Activated B cell treated with CpG ODN at 0.5 μM for 24 hours (primary cell): Measurements from ENCODE around the gene HCFC1. TPM values are rescaled to one million over a fixed set of nuclear protein-coding genes. Genes with fewer than 3 reads are reported as not detected.
A peak's percentile ranks its signal among the peaks of the same experiment; 100 is the strongest.

Experiments used
- ATAC-seq: fragments of 200-7000 bp; cut with Tn5 transposase; one replicate; pipeline ENCODE4 v1.10.0; 2021; ENCODE audit warnings: low read depth, mild to moderate bottlenecking, moderate library complexity
- CTCF ChIA-PET: fragments of 350-600 bp; sonication (Branson Sonifier 250); formaldehyde crosslinking; loops from one replicate; lab custom pipeline; 2021; ENCODE audit warnings: antibody characterized with exemption; lab: Charles Lee
- POLR2A ChIA-PET: fragments of 350-600 bp; sonication (Branson Sonifier 250); formaldehyde crosslinking; loops from one replicate; lab custom pipeline; 2021; ENCODE audit warnings: antibody characterized with exemption; lab: Charles Lee
- DNase-seq: peaks from one replicate; pipeline ENCODE4 v3.0.0; 2022
- H3K27ac Mint-ChIP-seq: one replicate; pipeline ENCODE4 v1.8.0; 2020; ENCODE audit warnings: mixed read lengths
- H3K27me3 Mint-ChIP-seq: one replicate; pipeline ENCODE4 v1.8.0; 2021; ENCODE audit warnings: mixed read lengths
- H3K36me3 Mint-ChIP-seq: one replicate; pipeline ENCODE4 v1.8.0; 2021; ENCODE audit warnings: low read depth, mixed read lengths
- H3K4me1 Mint-ChIP-seq: one replicate; pipeline ENCODE4 v1.8.0; 2021; ENCODE audit warnings: mixed read lengths
- H3K4me3 Mint-ChIP-seq: one replicate; pipeline ENCODE4 v1.8.0; 2020; ENCODE audit warnings: mild to moderate bottlenecking, mixed read lengths
- H3K9me3 Mint-ChIP-seq: one replicate; pipeline ENCODE4 v1.8.0; 2020; ENCODE audit warnings: mixed read lengths
- intact Hi-C: fragments of 100-400 bp; cut with micrococcal nuclease; formaldehyde crosslinking; loops from one replicate; pipeline ENCODE4 v1.15.1; 2024
- total RNA-seq: library from RNA; stranded (reverse); gene quantifications from 2 replicates; pipeline ENCODE4 v1.2.3, GENCODE V29; 2022
- TF ChIP-seq, protein P1 (sequence below): fragments of 200-600 bp; IDR thresholded peaks from one replicate; pipeline ENCODE4 v1.8.0; 2022; ENCODE audit warnings: antibody characterized with exemption, mild to moderate bottlenecking

Gene HCFC1
- total RNA-seq, 1 donor from 2014 or later: 79.4 TPM

GRCh38 chrX:153974003-153974725, 2.5 kb upstream of the HCFC1 start:
- no peak for DNase-seq
- CTCF ChIA-PET: interaction anchor here (1.3 kb wide), 1 partner anchor 39 kb away, joined by 4 read pairs; no protein-coding TSS in a partner anchor
- ATAC-seq: no peak
- intact Hi-C loops: no loop called here
- no peaks in the 10 kb centered on the region for H3K27me3 Mint-ChIP-seq
- no peaks in the 10 kb centered on the region for H3K9me3 Mint-ChIP-seq
- TF ChIP-seq, protein P1, sequence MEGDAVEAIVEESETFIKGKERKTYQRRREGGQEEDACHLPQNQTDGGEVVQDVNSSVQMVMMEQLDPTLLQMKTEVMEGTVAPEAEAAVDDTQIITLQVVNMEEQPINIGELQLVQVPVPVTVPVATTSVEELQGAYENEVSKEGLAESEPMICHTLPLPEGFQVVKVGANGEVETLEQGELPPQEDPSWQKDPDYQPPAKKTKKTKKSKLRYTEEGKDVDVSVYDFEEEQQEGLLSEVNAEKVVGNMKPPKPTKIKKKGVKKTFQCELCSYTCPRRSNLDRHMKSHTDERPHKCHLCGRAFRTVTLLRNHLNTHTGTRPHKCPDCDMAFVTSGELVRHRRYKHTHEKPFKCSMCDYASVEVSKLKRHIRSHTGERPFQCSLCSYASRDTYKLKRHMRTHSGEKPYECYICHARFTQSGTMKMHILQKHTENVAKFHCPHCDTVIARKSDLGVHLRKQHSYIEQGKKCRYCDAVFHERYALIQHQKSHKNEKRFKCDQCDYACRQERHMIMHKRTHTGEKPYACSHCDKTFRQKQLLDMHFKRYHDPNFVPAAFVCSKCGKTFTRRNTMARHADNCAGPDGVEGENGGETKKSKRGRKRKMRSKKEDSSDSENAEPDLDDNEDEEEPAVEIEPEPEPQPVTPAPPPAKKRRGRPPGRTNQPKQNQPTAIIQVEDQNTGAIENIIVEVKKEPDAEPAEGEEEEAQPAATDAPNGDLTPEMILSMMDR: no peak
- H3K36me3 Mint-ChIP-seq: peaks cover 8% of the 10 kb centered on the region
- POLR2A ChIA-PET: interaction anchor here (0.8 to 4.6 kb wide), 6 partner anchors 11 to 397 kb away, joined by 3 to 36 read pairs (median 4); partner anchors contain the start of gene IRAK1
- peaks cover 21% of the 10 kb centered on the region for H3K4me1 Mint-ChIP-seq
- H3K27ac Mint-ChIP-seq: peak overlapping the region; percentile 77
- peak overlapping the region; percentile 87 for H3K4me3 Mint-ChIP-seq

- Mint-ChIP-seq H3K9me3 (no peaks in the 10 kb centered on the region), H3K27ac (peak overlapping the region; percentile 90), H3K36me3 (peaks cover 8% of the 10 kb centered on the region), H3K4me1 (peaks cover 28% of the 10 kb centered on the region), H3K4me3 (peak overlapping the region; percentile 87), H3K27me3 (no peaks in the 10 kb centered on the region)
- ATAC-seq (no peak), DNase-seq (no peak)
- TF ChIP-seq, protein P1: no peak
- ChIA-PET CTCF (interaction anchor here (1.3 kb wide), 1 partner anchor 39 kb away, joined by 4 read pairs; no protein-coding TSS in a partner anchor), POLR2A (interaction anchor here (0.8 to 8.1 kb wide), 7 partner anchors 12 to 398 kb away, joined by 3 to 114 read pairs (median 5); partner anchors contain the start of genes ARHGAP4 and IRAK1)
- intact Hi-C loops: loop anchor here (1.0 kb wide), 1 partner anchor 11 kb away; no protein-coding TSS in a partner anchor
Observed at GRCh38 chrX:153973127-153974002, 1.7 kb upstream of the HCFC1 start.

DNA sequence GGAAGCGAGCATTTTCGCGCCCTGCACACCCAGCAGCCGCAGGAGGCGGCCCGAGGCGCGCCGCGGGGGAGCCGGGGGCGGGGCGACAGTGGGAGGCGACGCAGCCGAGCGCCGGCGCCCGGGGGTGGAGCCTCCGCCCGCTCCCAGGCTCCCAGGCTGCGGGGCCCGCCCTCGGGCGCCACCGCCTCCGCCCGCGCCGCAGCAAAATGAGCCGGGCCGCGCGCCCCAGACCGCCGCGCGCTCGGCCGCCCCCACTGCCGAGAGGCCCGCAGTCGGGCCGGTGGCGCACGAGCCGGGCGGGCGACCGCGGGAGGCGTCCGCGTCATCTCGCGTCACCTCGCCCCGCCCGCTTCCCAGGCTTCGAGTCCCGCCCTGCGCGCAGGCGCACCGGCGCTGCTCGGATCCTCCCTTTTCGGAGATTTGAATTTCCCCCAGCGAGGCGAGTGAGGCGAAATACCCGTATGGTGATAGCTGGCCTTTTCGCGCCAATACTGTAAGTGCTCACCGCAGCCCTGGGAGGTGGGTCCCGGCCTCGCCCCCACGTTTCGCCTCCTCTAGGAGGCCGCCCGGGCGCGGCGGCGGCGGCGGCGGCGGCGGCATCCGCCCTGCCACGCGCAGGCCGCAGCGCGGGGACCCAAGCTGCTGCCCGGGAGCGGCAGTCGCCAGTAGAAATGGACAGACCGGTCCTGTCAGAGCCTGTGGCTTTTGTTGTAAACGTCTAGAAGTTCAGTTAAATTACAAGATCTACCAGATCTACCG, 929 bp upstream of the HCFC1 start, which contains the start of gene TMEM187:
TMEM187 (plus strand) TSS at position 387 of the 759 bp plus-strand sequence. CDS start 9,309 bp downstream, outside the sequence.
- ChIA-PET CTCF (interaction anchor here (1.9 kb wide), 1 partner anchor 25 kb away, joined by 6 read pairs; no protein-coding TSS in a partner anchor), POLR2A (interaction anchor here (0.9 to 8.1 kb wide), 9 partner anchors 9 to 406 kb away, joined by 3 to 114 read pairs (median 11); partner anchors contain the start of genes ARHGAP4, EMD, IRAK1 and NAA10)
- TF ChIP-seq, protein P1: no peak
- peaks cover 12% of the 10 kb centered on the region for H3K36me3 Mint-ChIP-seq
- no peaks in the 10 kb centered on the region for H3K9me3 Mint-ChIP-seq
- H3K27ac Mint-ChIP-seq: peak within 1 kb of the TSS; percentile 100
- intact Hi-C loops: loop anchor here (1.0 kb wide), 2 partner anchors 12 to 178 kb away; partner anchors contain the start of genes IDH3G and SSR4
- H3K4me3 Mint-ChIP-seq: peak within 1 kb of the TSS; percentile 100
- H3K4me1 Mint-ChIP-seq: peaks cover 36% of the 10 kb centered on the region
- DNase-seq (peak; percentile 75), ATAC-seq (peak; percentile 60)
- no peaks in the 10 kb centered on the region for H3K27me3 Mint-ChIP-seq

DNA sequence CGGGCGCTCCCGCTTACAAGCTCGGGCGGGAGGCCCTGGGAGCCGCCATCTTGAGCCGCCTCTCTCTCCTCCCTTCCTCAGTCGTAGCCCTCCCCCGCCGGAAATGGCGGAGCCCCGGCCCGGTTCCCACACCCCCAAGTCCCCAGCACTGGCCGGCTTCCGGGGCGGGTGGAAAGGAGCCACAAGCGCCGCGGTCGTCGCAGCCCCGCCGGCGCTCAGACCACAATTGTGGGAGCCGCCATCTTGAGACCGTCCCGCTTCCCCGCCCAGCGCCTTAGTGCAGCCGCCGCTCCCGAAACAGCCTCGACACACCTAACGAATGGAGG, 531 bp downstream of the HCFC1 start:
- ChIA-PET CTCF (interaction anchor here (1.5 to 1.9 kb wide), 2 partner anchors 24 to 42 kb away, joined by 5 to 6 read pairs; no protein-coding TSS in a partner anchor), POLR2A (interaction anchor here (0.7 to 8.1 kb wide), 22 partner anchors 10 to 1013 kb away, joined by 3 to 114 read pairs (median 4); partner anchors contain the start of genes ARHGAP4, EMD, IDH3G and IRAK1)
- H3K27ac Mint-ChIP-seq: peak overlapping the region; percentile 100
- peaks cover 17% of the 10 kb centered on the region for H3K36me3 Mint-ChIP-seq
- TF ChIP-seq, protein P1: no peak
- H3K4me1 Mint-ChIP-seq: peaks cover 50% of the 10 kb centered on the region
- intact Hi-C loops: loop anchor here (1.0 to 2.0 kb wide), 6 partner anchors 38 to 408 kb away; partner anchors contain the start of genes EMD and MECP2
- peak; percentile 50 for ATAC-seq
- H3K27me3 Mint-ChIP-seq: no peaks in the 10 kb centered on the region
- peak overlapping the region; percentile 100 for H3K4me3 Mint-ChIP-seq
- DNase-seq: peak; percentile 71
- H3K9me3 Mint-ChIP-seq: no peaks in the 10 kb centered on the region
